Mononuclear cell (primary cell): ENCODE results near the gene CIRBP. TPM values are rescaled to one million over a fixed set of nuclear protein-coding genes. Genes with fewer than 3 reads are reported as not detected.

Experiments
- H3K27me3 ChIP-seq: 2 replicates; pipeline ENCODE4 v1.6.0; 2011; ENCODE audit warnings: low read length, control low read depth; ENCODE audit not compliant: insufficient read depth
- H3K4me1 ChIP-seq: 2 replicates; pipeline ENCODE4 v1.5.1; 2011; ENCODE audit warnings: mild to moderate bottlenecking, low read length, control low read depth; ENCODE audit not compliant: insufficient read depth
- H3K4me3 ChIP-seq: 2 replicates; pipeline ENCODE4 v1.5.1; 2011; ENCODE audit warnings: mild to moderate bottlenecking, low read length, moderate library complexity
- H3K9me3 ChIP-seq: 2 replicates; pipeline ENCODE4 v1.5.1; 2011; ENCODE audit warnings: low read depth, mild to moderate bottlenecking, control low read depth, low read length
- total RNA-seq: library from RNA; depleted of rRNA; stranded (reverse); fragments of >200 nt; gene quantifications from one replicate; pipeline ENCODE4 v1.2.3, GENCODE V29; 2012

Gene CIRBP
- total RNA-seq, 1 donor, result 455 TPM

- H3K27me3 ChIP-seq, result no peaks in the 10 kb centered on the region
- H3K4me3 ChIP-seq, result no peak overlapping the region
- H3K4me1 ChIP-seq, result peaks cover 73% of the 10 kb centered on the region
- H3K9me3 ChIP-seq, result no peaks in the 10 kb centered on the region
Measured at GRCh38 chr19:1255186-1256161, 13.7 kb upstream of the CIRBP start.

GRCh38 chr19:1256646-1257474, 12.3 kb upstream of the CIRBP start:
- no peak overlapping the region for H3K4me3 ChIP-seq

DNA sequence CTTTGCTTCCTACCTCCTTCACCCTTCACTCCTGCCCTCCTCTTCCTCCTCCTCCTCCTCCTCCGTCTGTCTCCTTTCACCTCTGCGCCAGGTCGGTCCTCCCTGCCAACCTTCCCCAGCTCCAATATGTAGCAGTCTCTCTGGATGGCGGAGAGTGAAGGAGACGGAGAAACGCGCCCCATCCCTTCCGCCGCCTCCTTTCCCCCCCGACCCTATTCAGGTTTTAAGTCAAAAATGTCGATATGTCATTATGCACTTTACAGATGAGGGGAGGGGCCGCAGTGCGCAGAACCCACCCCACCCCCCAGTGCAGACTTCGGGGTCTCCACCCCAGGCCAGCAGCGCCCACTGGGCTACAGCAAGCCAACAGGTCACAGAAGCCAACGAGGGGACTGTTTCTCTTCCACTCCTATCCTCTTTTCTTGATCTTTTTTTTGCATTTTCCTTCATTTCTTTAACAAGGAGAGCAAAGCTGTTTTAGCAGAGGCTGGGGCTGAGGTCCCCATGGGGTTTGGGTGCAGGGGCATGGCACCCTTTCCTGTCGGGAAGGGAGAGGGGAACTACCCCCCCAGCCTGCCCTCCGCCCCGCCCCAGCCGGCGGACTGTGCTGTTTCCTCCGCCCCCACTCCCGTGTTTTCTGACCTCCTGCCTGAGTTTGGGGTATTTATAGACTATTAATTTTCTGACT, 11.5 kb upstream of the CIRBP start:
- no peak overlapping the region for H3K4me3 ChIP-seq
- no peaks in the 10 kb centered on the region for H3K27me3 ChIP-seq
- no peaks in the 10 kb centered on the region for H3K9me3 ChIP-seq
- peaks cover 90% of the 10 kb centered on the region for H3K4me1 ChIP-seq

More at GRCh38 chr19:1256646-1257474, 12.3 kb upstream of the CIRBP start:
- no peaks in the 10 kb centered on the region for H3K9me3 ChIP-seq
- H3K4me1 ChIP-seq, result peaks cover 83% of the 10 kb centered on the region
- no peaks in the 10 kb centered on the region for H3K27me3 ChIP-seq

DNA sequence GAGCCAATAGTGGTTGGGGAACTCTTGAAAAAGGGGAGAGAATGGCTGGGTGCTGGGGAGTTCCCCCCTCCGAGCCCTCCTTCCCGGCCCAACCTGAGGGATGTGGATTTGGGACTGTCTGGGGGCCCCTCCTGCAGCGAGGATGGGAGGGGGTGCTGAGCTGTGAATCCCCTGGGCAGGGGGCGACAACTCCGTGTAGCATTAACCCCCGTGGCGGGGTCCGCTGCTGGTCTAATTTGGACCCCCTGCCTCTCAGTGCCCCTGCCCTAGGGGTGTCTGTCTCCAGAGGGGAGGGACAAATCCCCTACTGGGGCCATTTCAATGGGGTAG, 11.0 kb upstream of the CIRBP start:
- Histone ChIP-seq H3K27me3 (no peaks in the 10 kb centered on the region), H3K4me1 (peaks cover 95% of the 10 kb centered on the region), H3K9me3 (no peaks in the 10 kb centered on the region), H3K4me3 (no peak overlapping the region)

- peaks cover 95% of the 10 kb centered on the region for H3K4me1 ChIP-seq
- H3K27me3 ChIP-seq, result no peaks in the 10 kb centered on the region
- H3K9me3 ChIP-seq, result no peaks in the 10 kb centered on the region
- peak overlapping the region; percentile 40 for H3K4me3 ChIP-seq
Measured at GRCh38 chr19:1258707-1259205, 10.4 kb upstream of the CIRBP start.

DNA sequence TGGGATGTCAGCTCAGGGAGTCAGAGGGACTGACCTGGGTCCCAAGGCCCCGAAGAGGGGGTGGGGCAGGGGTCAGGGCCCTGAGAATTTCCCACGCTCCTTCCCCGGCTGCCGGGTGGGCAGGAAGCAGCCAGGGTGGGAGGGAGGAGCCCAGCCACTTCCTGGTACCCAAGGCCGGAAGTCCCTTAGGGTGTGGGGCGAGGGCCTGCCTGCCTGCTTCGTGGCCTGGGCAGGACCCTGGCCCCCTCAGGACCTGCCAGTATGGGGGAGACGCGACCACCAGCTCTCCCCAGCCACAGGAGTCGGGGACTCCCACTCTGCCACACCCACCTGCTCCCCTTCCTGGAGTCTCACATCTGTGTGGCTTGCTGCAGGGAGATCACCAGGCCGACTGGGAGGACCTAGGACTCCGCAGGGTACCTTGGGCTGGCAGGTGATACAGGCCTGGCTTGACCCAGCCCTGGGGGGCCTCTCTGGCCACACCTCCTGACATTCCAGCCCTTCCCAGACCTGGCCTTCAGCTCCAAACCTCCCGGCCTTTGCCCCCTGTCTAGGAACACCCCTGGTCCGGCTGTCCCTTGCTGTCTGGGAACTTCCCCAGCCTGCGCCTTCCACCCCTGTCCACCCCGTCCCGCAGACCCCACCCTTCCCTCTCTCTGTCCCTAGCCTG, 9.8 kb upstream of the CIRBP start:
- Histone ChIP-seq H3K27me3 (no peaks in the 10 kb centered on the region), H3K4me1 (peaks cover 95% of the 10 kb centered on the region), H3K4me3 (peak overlapping the region; percentile 40), H3K9me3 (no peaks in the 10 kb centered on the region)

- Histone ChIP-seq H3K4me1 (peaks cover 95% of the 10 kb centered on the region), H3K4me3 (peak overlapping the region; percentile 40), H3K9me3 (no peaks in the 10 kb centered on the region), H3K27me3 (no peaks in the 10 kb centered on the region)
Measured at GRCh38 chr19:1259876-1260748, 9.0 kb upstream of the CIRBP start.

DNA sequence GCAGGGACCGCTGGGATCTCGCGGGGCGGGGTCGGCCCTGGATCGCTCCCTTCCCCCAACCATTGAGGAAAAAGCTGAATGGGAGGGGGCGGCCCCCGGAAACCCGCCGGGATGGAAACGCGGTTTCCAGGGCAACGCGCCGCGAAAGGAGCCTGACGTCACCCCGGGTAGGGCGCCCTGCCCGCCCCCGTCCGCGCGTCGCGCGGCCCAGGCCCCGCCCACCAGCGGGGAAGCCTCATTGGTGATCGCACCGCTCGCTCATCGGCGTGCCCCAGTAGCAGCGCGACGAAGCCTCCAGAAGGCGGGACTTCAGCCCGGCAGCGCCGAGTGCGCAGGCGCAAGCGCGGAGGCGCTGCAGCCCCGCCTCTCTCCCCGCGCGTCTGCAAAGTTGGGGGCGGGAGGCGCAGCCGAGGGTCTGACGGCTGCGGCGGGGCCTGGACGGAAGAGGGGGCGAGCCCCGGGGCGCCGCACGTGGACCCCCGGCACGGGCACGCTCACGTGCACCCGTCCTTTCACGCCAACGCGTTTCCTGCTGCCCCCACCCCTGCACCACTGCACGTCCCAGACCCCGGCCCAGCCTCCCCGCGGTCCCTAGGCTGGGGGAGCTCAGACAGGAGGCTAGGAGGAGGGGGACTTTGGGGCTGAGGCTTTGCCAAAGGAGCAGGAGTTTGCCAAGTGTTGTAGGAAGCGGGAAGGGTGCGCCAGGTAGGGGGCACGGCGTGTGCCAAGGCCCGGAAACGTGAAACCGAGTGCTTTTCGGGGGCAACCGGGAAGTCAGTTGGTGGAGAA, 8.2 kb upstream of the CIRBP start:
- Histone ChIP-seq H3K27me3 (no peaks in the 10 kb centered on the region), H3K9me3 (no peaks in the 10 kb centered on the region), H3K4me1 (peaks cover 94% of the 10 kb centered on the region), H3K4me3 (peak overlapping the region; percentile 62)

- Histone ChIP-seq H3K9me3 (no peaks in the 10 kb centered on the region), H3K4me1 (peaks cover 94% of the 10 kb centered on the region), H3K27me3 (no peaks in the 10 kb centered on the region), H3K4me3 (peak overlapping the region; percentile 62)
Measured at GRCh38 chr19:1261538-1261797, 7.7 kb upstream of the CIRBP start.

- peaks cover 94% of the 10 kb centered on the region for H3K4me1 ChIP-seq
- H3K4me3 ChIP-seq, result peak overlapping the region; percentile 62
Measured at GRCh38 chr19:1261798-1262622, 7.1 kb upstream of the CIRBP start.

DNA sequence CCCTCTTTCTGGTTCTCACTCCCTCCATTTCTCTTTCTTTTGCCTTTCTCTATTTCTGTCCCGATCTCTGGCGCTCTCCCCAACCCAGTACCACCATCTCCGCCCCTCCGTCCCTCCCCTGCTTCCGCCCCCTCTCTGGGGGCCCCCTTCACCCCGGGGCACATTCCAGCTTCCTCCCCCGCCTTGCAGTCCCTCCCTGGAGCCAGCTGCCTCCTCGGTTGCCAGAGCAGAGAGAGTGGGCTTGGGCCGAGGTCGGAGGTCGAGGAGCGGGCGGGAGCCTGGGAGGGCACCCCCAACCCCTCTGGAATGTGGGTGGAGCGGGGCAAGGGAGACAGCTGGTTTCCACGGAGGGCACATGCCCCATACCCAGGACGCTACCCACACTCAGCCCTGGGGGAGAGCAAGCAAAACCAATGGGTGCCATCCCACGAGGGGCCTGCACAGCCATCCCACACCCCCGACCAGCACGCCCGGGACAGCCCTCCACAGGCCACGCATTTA, 6.5 kb upstream of the CIRBP start:
- Histone ChIP-seq H3K4me1 (peaks cover 94% of the 10 kb centered on the region), H3K9me3 (no peaks in the 10 kb centered on the region), H3K4me3 (no peak overlapping the region), H3K27me3 (no peaks in the 10 kb centered on the region)

More at GRCh38 chr19:1261798-1262622, 7.1 kb upstream of the CIRBP start:
- Histone ChIP-seq H3K9me3 (no peaks in the 10 kb centered on the region), H3K27me3 (no peaks in the 10 kb centered on the region)

GRCh38 chr19:1263188-1263587, 5.9 kb upstream of the CIRBP start:
- no peaks in the 10 kb centered on the region for H3K27me3 ChIP-seq
- H3K4me1 ChIP-seq, result peaks cover 94% of the 10 kb centered on the region
- no peak overlapping the region for H3K4me3 ChIP-seq
- H3K9me3 ChIP-seq, result no peaks in the 10 kb centered on the region
